Naive B cell (primary cell): Measurements from ENCODE around the gene USP12. TPM values are rescaled to one million over a fixed set of nuclear protein-coding genes. Genes with fewer than 3 reads are reported as not detected.

ENCODE experiments used
- ATAC-seq, 2 donors: fragments of 150-1000 bp; cut with Tn5 transposase; 2 replicates each; pipeline ENCODE4 v1.10.0; 2021; ENCODE audit warnings: low read depth in 2 of 2, mild to moderate bottlenecking in 2 of 2, moderate library complexity in 2 of 2
- DNase-seq: peaks from one replicate; pipeline ENCODE4 v3.0.0; 2022
- H3K27ac Mint-ChIP-seq, 6 donors: one replicate each; pipeline ENCODE4 v1.8.0; 2020 to 2022; ENCODE audit warnings: mild to moderate bottlenecking in 6 of 6, mixed read lengths in 6 of 6, moderate library complexity in 5 of 6, inconsistent platforms in 2 of 6
- H3K27me3 Mint-ChIP-seq, 3 donors: one replicate each; pipeline ENCODE4 v1.8.0; 2021 to 2022; ENCODE audit warnings: mixed read lengths in 3 of 3, mild to moderate bottlenecking in 1 of 3
- H3K36me3 Mint-ChIP-seq, 2 donors: one replicate each; pipeline ENCODE4 v1.8.0; 2020 to 2022; ENCODE audit warnings: mixed read lengths in 2 of 2, inconsistent platforms in 1 of 2, mild to moderate bottlenecking in 1 of 2
- H3K4me1 Mint-ChIP-seq, 3 donors: one replicate each; pipeline ENCODE4 v1.8.0; 2020 to 2022; ENCODE audit warnings: mixed read lengths in 3 of 3, inconsistent platforms in 1 of 3, mild to moderate bottlenecking in 1 of 3, moderate library complexity in 1 of 3
- H3K4me3 Mint-ChIP-seq, 8 donors: one replicate each; pipeline ENCODE4 v1.8.0; 2020 to 2022; ENCODE audit warnings: mild to moderate bottlenecking in 8 of 8, mixed read lengths in 8 of 8, moderate library complexity in 8 of 8, inconsistent platforms in 2 of 8
- H3K9me3 Mint-ChIP-seq, 7 donors: one replicate each; pipeline ENCODE4 v1.8.0; 2020 to 2022; ENCODE audit warnings: mixed read lengths in 7 of 7, mild to moderate bottlenecking in 5 of 7, inconsistent platforms in 2 of 7, moderate library complexity in 1 of 7
- polyA plus RNA-seq, 6 donors: library from polyadenylated mRNA; unstranded; fragments of 300-500 nt; fragmentation: Illumina TruSeq; gene quantifications; one replicate each; pipeline ENCODE4 v1.2.3, GENCODE V29; 2021; ENCODE audit warnings: low read depth in 6 of 6

The USP12 gene
- polyA plus RNA-seq, 6 donors from 2014 or later = 49.1 to 91.6 (median 58.2) TPM

- peaks cover 3 to 6% (median 4%) of the 10 kb centered on the region in 3 donors for H3K4me1 Mint-ChIP-seq
- ATAC-seq = no peak
- H3K36me3 Mint-ChIP-seq = peaks cover 7 to 17% of the 10 kb centered on the region in 2 donors
- DNase-seq = no peak
- no peaks in the 10 kb centered on the region for H3K27me3 Mint-ChIP-seq
- H3K9me3 Mint-ChIP-seq = peaks cover 0 to 17% (median 4%) of the 10 kb centered on the region in 7 donors
- peak overlapping the region in 3 of 6 donors; percentile 25 to 95 (median 51) for H3K27ac Mint-ChIP-seq
- H3K4me3 Mint-ChIP-seq = no peak overlapping the region
Measured at GRCh38 chr13:27065582-27065981, 106.0 kb downstream of the USP12 start.

GRCh38 chr13:27064252-27064995, 107.2 kb downstream of the USP12 start:
- no peaks in the 10 kb centered on the region for H3K27me3 Mint-ChIP-seq

GRCh38 chr13:27057817-27058216, 113.8 kb downstream of the USP12 start:
- H3K36me3 Mint-ChIP-seq = no peaks in the 10 kb centered on the region
- peaks cover 0 to 3% (median 0%) of the 10 kb centered on the region in 7 donors for H3K9me3 Mint-ChIP-seq
- H3K4me1 Mint-ChIP-seq = peaks cover 7 to 27% (median 22%) of the 10 kb centered on the region in 3 donors
- peak overlapping the region in 1 of 6 donors; percentile 78 for H3K27ac Mint-ChIP-seq
- no peaks in the 10 kb centered on the region for H3K27me3 Mint-ChIP-seq
- no peak for DNase-seq
- no peak for ATAC-seq
- no peak overlapping the region for H3K4me3 Mint-ChIP-seq

More at GRCh38 chr13:27064252-27064995, 107.2 kb downstream of the USP12 start:
- H3K27ac Mint-ChIP-seq = peak overlapping the region in 1 of 6 donors; percentile 38
- peaks cover 3 to 11% (median 4%) of the 10 kb centered on the region in 3 donors for H3K4me1 Mint-ChIP-seq
- DNase-seq = no peak
- H3K4me3 Mint-ChIP-seq = no peak overlapping the region
- peaks cover 7 to 9% of the 10 kb centered on the region in 2 donors for H3K36me3 Mint-ChIP-seq
- H3K9me3 Mint-ChIP-seq = peaks cover 0 to 17% (median 4%) of the 10 kb centered on the region in 7 donors
- ATAC-seq = no peak

- ATAC-seq (no peak), DNase-seq (no peak)
- no peak overlapping the region for H3K4me3 Mint-ChIP-seq
- peaks cover 0 to 2% of the 10 kb centered on the region in 2 donors for H3K36me3 Mint-ChIP-seq
- H3K9me3 Mint-ChIP-seq = peaks cover 0 to 2% (median 0%) of the 10 kb centered on the region in 7 donors
- H3K27me3 Mint-ChIP-seq = no peaks in the 10 kb centered on the region
- H3K27ac Mint-ChIP-seq = peak overlapping the region in 1 of 6 donors; percentile 82
- H3K4me1 Mint-ChIP-seq = peaks cover 7 to 27% (median 22%) of the 10 kb centered on the region in 3 donors
Measured at GRCh38 chr13:27055526-27055925, 116.1 kb downstream of the USP12 start.

- peak overlapping the region in 1 of 6 donors; percentile 82 for H3K27ac Mint-ChIP-seq
- peaks cover 0 to 6% (median 0%) of the 10 kb centered on the region in 7 donors for H3K9me3 Mint-ChIP-seq
- no peaks in the 10 kb centered on the region for H3K27me3 Mint-ChIP-seq
- H3K36me3 Mint-ChIP-seq = peaks cover 0 to 9% of the 10 kb centered on the region in 2 donors
- H3K4me1 Mint-ChIP-seq = peaks cover 7 to 27% (median 17%) of the 10 kb centered on the region in 3 donors
- DNase-seq (no peak), ATAC-seq (no peak)
- H3K4me3 Mint-ChIP-seq = peak overlapping the region in 1 of 8 donors; percentile 12
Measured at GRCh38 chr13:27054760-27055159, 116.9 kb downstream of the USP12 start.

GRCh38 chr13:27053902-27054595, 117.6 kb downstream of the USP12 start:
- Mint-ChIP-seq H3K27ac (peak overlapping the region in 4 of 6 donors; percentile 18 to 83 (median 53)), H3K27me3 (no peaks in the 10 kb centered on the region), H3K9me3 (peaks cover 0 to 6% (median 0%) of the 10 kb centered on the region in 7 donors), H3K4me3 (peak overlapping the region in 1 of 8 donors; percentile 50), H3K36me3 (peaks cover 0 to 9% of the 10 kb centered on the region in 2 donors), H3K4me1 (peaks cover 7 to 27% (median 17%) of the 10 kb centered on the region in 3 donors)
- ATAC-seq (no peak), DNase-seq (no peak)

- Mint-ChIP-seq H3K4me3 (peak overlapping the region in 2 of 8 donors; percentile 30 to 50), H3K36me3 (peaks cover 0 to 9% of the 10 kb centered on the region in 2 donors), H3K4me1 (peaks cover 7 to 27% (median 17%) of the 10 kb centered on the region in 3 donors), H3K27ac (peak overlapping the region in 2 of 6 donors; percentile 3 to 88), H3K9me3 (peaks cover 0 to 6% (median 0%) of the 10 kb centered on the region in 7 donors), H3K27me3 (no peaks in the 10 kb centered on the region)
- ATAC-seq (no peak), DNase-seq (no peak)
Measured at GRCh38 chr13:27053210-27053884, 118.3 kb downstream of the USP12 start.

- ATAC-seq = no peak
- Mint-ChIP-seq H3K4me1 (peaks cover 7 to 27% (median 17%) of the 10 kb centered on the region in 3 donors), H3K27ac (peak overlapping the region in 1 of 6 donors; percentile 15), H3K9me3 (peaks cover 0 to 6% (median 0%) of the 10 kb centered on the region in 7 donors), H3K27me3 (no peaks in the 10 kb centered on the region), H3K36me3 (peaks cover 0 to 9% of the 10 kb centered on the region in 2 donors), H3K4me3 (peak overlapping the region in 1 of 8 donors; percentile 31)
- no peak for DNase-seq
Measured at GRCh38 chr13:27052551-27053208, 118.9 kb downstream of the USP12 start.

GRCh38 chr13:27047081-27047480, 124.5 kb downstream of the USP12 start:
- no peak for ATAC-seq

GRCh38 chr13:27044837-27045570, 126.6 kb downstream of the USP12 start:
- Mint-ChIP-seq H3K27me3 (peaks cover 4 to 13% (median 8%) of the 10 kb centered on the region in 3 donors), H3K27ac (no peak overlapping the region), H3K4me3 (peak overlapping the region in 2 of 8 donors; percentile 28 to 59), H3K4me1 (peaks cover 11 to 18% (median 17%) of the 10 kb centered on the region in 3 donors), H3K36me3 (peaks cover 0 to 6% of the 10 kb centered on the region in 2 donors), H3K9me3 (no peaks in the 10 kb centered on the region)
- DNase-seq = no peak
- ATAC-seq = peak; percentile 55 to 82

More at GRCh38 chr13:27047081-27047480, 124.5 kb downstream of the USP12 start:
- Mint-ChIP-seq H3K4me1 (peaks cover 11 to 17% (median 14%) of the 10 kb centered on the region in 3 donors), H3K27ac (no peak overlapping the region), H3K36me3 (peaks cover 0 to 9% of the 10 kb centered on the region in 2 donors), H3K9me3 (peaks cover 0 to 6% (median 0%) of the 10 kb centered on the region in 7 donors), H3K4me3 (no peak overlapping the region), H3K27me3 (peaks cover 0 to 5% (median 0%) of the 10 kb centered on the region in 3 donors)
- no peak for DNase-seq

GRCh38 chr13:27043013-27043412, 128.6 kb downstream of the USP12 start:
- no peak for ATAC-seq
- Mint-ChIP-seq H3K27me3 (peaks cover 4 to 13% (median 8%) of the 10 kb centered on the region in 3 donors), H3K27ac (peak overlapping the region in 1 of 6 donors; percentile 0)

GRCh38 chr13:27041341-27041740, 130.3 kb downstream of the USP12 start:
- Mint-ChIP-seq H3K36me3 (peaks cover 0 to 4% of the 10 kb centered on the region in 2 donors), H3K4me3 (no peak overlapping the region), H3K9me3 (no peaks in the 10 kb centered on the region), H3K27ac (no peak overlapping the region), H3K4me1 (peaks cover 11 to 17% (median 15%) of the 10 kb centered on the region in 3 donors), H3K27me3 (peaks cover 8 to 20% (median 12%) of the 10 kb centered on the region in 3 donors)
- DNase-seq = no peak
- no peak for ATAC-seq

More at GRCh38 chr13:27043013-27043412, 128.6 kb downstream of the USP12 start:
- peaks cover 0 to 4% of the 10 kb centered on the region in 2 donors for H3K36me3 Mint-ChIP-seq
- H3K9me3 Mint-ChIP-seq = no peaks in the 10 kb centered on the region
- H3K4me1 Mint-ChIP-seq = peaks cover 11 to 18% (median 17%) of the 10 kb centered on the region in 3 donors
- no peak for DNase-seq
- no peak overlapping the region for H3K4me3 Mint-ChIP-seq
